Measurements from ENCODE around the gene RPAP2. TPM values are rescaled to one million over a fixed set of nuclear protein-coding genes. Genes with fewer than 3 reads are reported as not detected.
A peak's percentile ranks its signal among the peaks of the same experiment; 100 is the strongest.
"Not testable (repeated sequence)": the region's sequence is repeated elsewhere in the genome, so short reads cannot be mapped to it uniquely, and the experiment has no call there.

RPAP2 gene
- total RNA-seq: 41.5 TPM

DNA sequence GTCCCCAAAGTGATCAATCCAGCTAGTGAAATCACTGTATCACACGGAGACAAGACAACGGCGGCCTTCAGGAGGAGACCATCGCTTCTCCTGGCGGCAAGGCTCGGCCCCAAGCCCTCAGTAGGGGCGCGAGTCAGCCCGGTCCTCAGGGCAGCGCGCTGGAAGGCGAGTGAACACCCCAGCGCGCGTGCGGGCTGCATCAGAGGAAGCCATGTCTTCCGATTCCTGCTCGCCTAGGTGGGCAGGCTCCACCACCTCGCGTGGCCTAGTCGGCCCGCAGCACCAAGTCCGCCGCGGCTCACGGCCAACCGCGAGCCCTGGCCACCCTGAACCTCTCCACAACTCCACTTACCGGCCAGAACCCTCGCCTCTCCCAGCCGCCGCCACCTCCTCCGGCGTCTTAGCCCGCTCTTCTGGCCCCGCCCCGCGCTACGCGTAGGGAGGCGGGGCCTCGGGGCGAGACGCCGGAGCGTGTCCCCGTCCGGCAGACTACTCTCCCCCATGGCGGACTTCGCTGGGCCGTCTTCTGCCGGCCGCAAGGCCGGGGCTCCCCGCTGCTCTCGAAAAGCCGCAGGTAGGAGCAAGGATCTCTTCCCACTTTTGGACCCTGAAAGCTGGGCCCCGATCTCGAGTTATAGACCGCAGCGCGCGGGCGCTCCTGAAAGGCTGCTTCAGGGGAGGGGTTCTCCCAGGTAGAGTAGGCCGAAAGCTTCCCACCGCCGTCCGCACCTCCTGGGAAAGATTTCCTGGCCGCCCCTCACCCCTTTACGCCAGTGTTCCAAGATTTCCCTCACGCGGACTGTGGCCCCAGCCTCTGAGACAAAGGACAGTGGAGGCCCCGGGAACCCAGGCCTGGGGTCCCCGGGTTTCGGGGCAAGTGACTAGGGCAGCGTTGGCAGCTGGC lies at the start of gene RPAP2, which contains the start of gene GLMN:
Gene RPAP2, plus strand, starts transcription at position 487 of the 904 bp plus-strand sequence. Its CDS starts 15 bp downstream, at position 502.
Gene GLMN, minus strand, starts transcription at position 415 of the 904 bp plus-strand sequence. CDS start 988 bp downstream, outside the sequence.
- peak; percentile 75 for DNase-seq

DNA sequence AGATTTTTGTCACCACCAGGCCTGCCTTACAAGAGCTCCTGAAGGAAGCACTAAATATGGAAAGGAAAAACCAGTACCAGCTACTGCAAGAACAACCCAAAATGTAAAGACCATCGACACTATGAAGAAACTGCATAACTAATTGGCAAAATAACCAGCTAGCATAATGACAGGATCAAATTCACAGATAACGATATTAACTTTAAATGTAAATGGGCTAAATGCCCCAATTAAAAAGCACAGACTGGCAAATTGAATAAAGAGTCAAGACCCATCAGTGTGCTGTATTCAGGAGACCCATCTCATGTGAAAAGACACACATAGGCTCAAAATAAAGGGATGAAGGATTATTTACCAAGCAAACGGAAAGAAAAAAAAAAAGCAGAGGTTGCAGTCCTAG lies 44.1 kb upstream of the RPAP2 start:
- not testable (repeated sequence) for DNase-seq

DNA sequence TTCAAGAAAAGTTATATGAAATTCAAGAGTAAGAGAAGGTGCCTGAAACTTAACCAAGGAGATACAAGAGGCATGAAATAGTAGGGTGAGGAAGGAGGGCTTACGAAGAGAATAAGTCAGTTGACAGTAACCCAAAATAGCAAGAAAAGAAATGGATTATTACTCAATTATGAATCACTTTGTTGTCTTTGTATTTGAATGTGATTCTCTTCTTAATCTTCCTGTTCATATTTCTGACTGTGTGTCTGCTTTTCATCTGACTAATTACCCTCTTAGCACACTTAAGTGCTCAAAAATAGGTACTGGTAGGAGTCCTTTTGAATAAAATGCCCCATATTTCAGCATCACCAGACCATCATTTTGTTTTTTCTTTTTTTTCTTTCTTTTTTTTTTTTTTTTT lies 39.5 kb upstream of the RPAP2 start:
- DNase-seq: no peak

DNA sequence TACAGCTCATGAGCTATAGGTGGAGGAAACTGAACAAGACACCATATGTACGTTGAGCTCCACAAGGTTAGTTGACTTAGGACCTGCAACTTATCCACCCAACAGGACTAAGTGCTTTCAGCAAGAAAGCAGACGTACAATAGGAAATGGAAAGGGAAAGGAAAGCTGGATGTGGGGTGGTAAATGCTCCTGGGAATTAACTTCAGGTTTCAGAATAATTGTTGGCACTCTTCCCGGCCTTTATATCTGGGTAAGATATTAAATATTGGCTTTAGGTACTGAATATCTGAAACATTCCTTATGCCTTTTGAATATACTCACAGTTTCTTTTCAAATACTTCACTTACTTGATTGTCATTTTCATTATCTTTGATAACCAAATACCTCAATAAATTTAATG lies 36.3 kb upstream of the RPAP2 start:
- no peak for DNase-seq

DNA sequence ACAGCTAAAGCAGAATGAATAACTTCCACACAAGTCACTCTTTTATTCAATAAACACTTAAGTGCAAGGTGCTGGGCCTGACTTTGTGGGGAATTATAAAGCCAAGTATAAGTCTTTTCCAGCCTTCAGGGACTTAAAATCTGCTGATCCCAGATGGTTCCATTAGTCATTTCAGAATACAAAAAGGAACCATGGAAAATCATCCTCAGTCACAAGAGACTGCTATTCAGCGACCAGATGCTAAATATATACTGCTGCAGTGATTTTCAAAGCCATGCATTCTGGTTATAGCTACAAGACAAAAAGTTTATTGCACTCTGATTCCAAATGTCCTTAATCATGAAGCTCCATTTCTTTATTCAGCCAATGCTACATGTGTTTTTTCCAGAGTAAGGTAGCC lies 25.8 kb upstream of the RPAP2 start:
- no peak for DNase-seq

DNA sequence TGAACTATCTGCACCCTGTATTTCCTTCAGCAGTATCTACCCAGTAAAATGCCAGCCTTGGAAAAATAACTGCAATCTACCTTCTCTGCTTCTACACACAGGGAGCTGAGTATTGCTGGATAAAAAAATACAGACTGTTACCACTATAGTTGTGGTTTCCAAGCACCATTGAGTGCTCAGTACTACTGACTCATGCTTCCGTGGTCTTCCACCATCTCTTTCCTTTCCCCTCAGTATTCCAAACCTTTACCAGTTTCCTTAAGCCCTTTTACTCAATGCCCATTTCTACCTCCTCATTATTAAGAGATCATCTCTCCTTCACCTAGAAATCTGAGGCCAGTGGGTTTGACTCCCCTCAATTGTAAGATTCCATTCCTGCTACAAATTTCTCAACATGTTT lies 23.9 kb upstream of the RPAP2 start:
- no peak for DNase-seq

DNA sequence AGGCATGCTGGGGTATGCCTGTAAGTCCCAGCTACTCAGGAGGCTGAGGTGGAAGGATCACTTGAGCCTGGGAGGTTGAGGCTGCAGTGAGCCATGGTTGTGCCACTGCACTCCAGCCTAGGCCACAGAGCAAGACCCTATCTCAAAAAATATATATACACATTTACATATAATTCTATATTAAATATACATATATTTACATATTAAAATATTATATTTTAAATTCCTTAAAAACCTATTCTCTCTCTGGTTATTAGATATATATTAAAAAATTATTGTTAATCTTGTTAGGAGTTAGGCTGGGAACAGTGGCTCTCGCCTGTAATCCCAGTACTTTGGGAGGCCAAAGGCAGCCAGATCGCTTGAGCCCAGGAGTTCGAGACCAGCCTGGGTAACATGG lies 22.8 kb upstream of the RPAP2 start:
- no peak for DNase-seq

DNA sequence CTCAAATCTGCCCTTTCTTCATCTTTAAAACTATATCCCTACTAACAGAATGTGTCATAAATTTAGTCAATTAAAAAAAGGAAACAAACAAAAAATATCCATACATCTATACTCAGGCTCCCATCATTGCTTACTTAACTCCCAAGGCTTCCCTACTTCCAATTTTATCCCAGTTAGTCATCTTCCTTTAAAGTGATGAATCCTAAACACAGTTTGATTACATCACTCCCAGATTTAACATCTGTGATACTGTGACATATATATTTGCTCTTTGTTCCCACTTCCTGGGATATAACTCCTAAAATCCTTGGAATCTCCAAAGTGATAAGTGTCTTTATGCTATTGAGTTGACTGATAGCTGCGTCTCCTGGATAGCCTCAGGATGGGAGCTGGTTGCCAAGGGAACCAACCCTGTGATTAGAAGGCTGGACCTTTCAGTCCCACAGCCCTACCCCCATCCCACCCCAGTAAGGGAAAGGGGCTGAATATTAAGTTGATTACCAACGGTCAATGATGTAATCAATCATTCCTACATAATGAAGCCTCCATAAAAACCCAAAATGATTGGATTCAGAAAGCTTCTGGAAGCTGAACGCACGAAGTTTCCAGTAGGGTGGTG lies 21.6 kb upstream of the RPAP2 start:
- no peak for DNase-seq

DNA sequence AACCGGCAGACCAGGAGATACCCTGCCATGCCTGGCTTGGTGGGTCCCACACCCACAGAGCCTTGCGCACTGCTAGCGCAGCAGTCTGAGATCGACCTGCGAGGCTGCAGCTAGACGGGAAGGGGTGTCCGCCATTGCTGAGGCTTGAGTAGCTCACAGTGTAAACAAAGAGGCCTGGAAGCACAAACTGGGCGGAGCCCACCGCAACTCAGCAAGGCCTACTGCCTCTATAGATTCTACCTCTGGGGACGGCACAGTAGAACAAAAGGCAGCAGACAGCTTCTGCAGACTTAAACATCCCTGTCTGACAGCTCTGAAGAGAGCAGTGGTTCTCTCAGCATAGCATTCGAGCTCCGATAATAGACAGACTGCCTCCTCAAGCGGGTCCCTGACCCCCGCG lies 19.1 kb upstream of the RPAP2 start:
- DNase-seq: not testable (repeated sequence)

DNA sequence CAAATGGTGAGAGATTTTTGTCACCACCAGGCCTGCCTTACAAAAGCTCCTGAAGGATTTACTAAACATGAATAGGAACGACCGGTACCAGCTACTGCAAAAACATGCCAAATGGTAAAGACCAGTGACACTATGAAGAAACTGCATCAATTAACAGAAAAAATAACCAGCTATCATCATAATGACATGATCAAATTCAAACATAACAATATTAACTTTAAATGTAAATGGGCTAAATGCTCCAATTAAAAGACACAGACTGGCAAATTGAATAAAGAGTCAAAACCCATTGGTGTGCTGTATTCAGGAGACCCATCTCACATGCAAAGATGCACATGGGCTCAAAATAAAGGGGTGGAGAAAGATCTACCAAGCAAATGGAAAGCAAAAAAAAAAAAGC lies 17.4 kb upstream of the RPAP2 start:
- not testable (repeated sequence) for DNase-seq

DNA sequence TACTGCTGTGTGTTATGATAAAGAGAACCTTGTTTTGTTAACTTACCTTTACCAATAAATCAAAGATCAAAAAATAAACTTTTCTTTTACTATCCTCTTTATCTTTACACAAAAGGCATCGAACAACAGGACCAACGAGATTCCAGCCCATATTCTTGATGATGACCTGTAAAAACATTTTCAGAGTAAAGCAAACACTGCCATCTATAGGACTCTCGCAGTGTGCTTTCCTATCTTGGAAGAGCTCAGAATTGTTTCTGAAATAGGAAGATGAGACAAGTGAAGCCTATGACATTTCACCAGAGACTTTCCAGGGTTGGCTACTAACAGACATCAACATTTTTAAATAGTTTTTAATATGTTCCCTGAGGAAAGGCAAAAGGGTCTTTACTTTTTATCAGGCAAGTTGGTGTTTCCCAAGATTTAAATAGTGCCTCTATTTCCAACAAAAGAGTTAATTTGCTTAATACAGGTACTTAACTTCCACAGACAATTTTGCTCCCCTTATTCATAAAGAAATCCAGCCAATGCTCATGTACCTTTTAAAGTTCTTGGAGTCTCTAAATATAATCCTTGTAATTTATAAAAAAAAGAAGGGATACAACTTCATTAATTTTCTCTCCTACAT lies 7.4 kb upstream of the RPAP2 start:
- no peak for DNase-seq

DNA sequence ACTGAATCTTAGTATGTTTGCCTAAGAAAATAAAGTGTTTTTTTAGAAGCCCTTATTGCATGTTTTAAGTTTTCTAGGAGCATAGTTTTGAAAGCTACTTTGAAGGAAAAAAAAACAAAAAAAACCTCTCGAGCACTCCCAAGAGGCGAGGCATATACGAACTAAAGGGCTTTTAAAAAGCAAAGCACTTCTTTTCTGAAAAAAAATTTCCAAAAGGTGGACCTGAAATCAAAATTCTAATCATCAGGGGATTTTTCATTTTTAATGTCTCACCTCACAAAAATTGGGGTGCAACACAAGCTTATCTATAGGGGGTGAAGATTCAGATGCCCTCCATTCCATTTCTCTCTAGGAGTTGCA lies 666 bp upstream of the RPAP2 start:
- no peak for DNase-seq

DNA sequence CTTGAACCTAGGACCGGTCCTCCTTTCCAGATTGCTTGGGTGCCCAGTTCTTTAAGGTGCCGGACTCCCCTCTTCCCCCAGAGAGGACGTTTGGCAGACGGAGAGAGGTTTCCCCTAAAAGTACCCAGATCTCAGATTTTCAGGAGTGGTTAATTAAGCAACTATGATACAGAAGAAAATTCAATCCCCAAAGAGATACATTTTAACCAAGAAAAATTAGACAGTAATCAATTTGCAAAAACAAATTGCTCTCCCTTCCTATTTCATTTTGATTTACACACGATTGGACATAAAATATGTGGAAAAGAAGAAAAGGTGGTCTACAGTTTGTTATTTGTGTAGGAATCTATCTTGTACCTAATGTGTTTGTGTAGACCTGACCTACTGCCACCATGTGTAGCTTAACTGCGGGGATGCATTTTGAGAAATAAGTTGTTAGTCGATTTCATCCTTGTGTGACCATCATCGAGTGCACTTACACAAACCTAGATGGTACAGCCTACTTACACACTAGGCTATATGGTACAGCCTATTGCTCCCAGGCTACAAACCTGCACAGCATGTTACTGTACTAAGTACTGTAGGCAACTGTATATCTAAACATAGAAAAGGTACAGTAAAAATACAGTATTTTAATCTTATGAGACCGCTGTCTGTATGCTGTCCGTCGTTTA lies 755 bp downstream of the RPAP2 start:
- no peak for DNase-seq

DNA sequence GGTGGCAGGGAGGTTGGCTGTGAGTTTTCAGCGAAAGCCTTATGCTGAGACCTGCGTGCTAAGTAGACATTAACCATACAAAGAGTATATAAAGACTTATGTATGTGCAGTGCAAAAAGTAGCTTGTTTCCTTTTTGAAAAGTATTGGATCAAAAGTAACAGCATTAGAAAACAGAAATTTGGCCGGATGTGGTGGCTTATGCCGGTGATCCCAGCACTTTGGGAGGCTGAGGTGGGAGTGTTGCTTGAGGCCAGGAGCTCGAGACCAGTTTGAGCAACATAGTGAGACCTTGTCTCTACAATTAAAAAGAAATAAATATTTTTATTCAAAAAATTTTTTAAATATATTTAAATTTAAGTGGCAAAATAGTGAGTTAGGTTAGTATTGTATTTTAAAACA lies 2.2 kb downstream of the RPAP2 start:
- DNase-seq: no peak

DNA sequence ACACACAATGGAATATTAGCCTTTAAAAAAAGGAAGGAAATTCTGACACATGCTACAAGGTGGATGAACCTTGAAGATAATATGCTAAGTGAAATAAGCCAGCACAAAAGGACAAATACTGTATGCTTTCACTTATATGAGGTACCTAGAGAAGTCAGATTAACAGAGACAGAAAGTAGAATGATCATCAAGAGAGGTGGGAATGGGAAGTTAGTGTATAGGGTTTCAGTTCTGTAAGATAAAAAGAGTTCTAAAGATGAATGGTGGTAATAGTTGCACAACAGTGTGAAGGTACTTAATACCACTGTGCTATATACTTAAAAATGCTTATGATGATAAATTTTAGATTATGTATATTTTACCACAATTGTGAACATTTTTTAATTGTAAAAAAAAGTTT lies 7.2 kb downstream of the RPAP2 start:
- DNase-seq: no peak

DNA sequence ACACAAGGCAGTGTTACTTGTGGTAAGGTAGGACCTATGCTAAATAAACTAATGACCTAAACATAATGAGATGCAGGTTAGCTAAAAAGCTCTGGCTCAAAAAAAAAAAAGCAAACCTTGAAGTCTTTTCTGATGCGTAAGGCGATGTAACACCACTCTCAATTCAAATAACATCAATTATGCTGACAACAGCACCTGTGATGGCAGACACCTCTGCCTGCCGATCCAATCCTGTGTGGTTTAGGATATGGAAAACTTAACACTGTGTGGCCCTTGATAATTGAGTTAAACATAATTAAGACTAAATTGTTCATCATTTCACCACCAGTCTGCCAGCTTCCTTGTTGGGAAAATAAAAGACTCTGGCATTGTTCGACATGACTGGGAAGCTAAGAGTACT lies 9.1 kb downstream of the RPAP2 start:
- DNase-seq: no peak

DNA sequence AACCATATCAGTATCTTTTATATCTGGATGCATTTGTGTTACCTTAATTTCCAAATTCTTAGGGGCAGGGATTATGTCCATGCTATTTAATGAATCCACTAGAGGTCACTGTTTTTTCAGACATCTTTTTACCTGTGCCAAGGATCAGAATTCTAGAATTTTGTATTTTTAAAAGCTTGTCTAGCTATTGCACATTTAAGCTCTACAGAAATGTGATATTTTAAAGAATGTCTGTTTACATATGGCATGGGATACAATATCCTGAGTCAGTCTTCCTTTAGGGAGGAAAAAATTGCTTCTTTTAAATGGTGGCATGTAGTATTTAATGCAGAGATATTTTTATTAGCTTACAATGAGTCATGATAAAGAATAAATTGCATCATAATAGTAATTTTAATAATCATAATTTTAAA lies 11.3 kb downstream of the RPAP2 start:
- no peak for DNase-seq

DNA sequence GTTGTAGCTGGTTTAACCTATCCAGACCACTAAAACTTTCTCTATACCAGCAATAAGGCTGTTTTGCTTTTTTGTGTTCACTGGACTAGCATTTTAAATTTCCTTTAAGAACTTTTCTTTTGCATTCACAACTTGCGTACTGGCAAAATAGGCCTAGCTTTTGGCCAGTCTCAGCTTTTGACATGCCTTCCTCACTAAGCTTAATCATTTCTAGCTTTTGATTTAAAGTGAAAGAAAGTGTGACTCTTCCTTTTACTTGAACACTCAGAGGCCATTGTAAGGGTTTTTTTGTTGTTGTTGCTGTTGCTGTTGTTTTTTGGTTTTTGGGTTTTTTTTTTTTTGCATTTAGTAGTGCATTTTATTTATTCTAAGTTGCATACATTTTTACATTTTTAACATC lies 15.2 kb downstream of the RPAP2 start:
- DNase-seq: no peak

DNA sequence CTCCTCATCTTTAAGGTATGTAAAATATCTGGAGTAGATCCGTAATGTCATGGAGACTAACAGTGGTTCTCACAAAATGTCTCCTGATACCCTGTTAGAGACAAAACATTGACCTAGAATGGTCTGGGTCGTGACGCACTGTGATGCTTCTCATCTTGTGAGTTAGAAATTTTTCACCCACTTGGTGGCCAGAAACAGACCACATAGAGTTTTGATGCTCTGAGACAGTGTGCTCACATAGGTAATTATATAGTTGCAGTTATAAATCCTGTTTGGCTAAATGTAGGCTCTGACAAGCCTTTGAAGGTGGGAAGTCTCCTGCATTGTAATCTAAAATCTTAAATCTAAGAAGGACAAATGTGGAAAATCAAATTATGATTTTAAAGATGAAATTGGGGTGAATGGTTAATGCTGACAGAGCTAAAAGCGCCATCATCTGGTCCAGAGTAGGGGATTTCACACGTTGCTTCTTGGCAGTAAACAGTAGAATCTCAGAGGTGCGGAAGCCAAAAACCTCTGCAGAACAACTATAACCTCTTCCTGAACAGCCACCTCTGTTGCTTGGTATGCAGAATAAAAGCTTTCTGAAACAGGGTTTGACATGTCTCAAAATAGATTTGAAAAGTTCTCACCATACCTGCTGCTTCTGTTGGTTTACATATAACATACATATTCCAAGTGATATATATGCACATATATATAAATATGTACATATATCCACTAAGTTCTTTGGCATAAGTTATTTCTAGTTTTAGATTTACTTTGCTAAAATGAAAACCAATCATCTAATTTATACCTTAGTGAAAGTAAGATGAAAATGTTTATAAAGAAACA lies 17.1 kb downstream of the RPAP2 start:
- DNase-seq: no peak

DNA sequence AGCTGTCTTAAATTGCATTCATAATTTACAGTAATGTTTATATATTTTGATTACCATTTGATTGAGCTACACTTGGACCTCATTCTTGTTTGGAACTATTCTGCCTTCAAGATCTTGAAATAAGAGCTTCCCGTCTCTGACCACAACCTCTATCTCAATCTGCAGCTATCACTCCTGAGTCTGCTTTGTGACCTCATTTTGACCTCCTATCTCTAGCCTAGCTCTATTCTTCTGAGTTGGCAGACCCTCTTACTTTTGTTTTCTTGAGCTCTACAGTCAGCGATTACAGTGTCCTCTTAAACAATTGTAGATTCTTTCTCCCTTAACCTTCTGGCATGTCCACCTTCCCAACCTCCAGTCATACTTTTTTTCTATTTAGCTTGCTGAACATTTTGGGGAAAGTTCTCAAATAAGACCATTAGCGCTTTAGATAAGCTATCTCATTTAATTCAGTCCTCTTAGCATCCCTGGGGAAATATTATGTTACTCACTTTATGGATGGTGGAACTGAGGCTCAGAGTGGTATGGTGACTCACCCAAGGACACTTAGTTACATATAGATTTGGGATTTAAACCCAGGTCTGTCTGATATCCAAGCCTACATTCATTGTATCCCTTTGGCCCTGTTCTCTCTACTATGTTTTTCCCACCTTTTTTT lies 19.1 kb downstream of the RPAP2 start:
- no peak for DNase-seq
